ENCODE results near the gene ITPKB.

ITPKB gene

GRCh38 chr1:226596531-226597165 is 142.4 kb downstream of the ITPKB start:
- H3K4me3 ChIP-seq (ENCODE audit: low read length): no peak overlapping the region
- no peak for DNase-seq (ENCODE audit: low read depth)
- TF ChIP-seq, protein P1, sequence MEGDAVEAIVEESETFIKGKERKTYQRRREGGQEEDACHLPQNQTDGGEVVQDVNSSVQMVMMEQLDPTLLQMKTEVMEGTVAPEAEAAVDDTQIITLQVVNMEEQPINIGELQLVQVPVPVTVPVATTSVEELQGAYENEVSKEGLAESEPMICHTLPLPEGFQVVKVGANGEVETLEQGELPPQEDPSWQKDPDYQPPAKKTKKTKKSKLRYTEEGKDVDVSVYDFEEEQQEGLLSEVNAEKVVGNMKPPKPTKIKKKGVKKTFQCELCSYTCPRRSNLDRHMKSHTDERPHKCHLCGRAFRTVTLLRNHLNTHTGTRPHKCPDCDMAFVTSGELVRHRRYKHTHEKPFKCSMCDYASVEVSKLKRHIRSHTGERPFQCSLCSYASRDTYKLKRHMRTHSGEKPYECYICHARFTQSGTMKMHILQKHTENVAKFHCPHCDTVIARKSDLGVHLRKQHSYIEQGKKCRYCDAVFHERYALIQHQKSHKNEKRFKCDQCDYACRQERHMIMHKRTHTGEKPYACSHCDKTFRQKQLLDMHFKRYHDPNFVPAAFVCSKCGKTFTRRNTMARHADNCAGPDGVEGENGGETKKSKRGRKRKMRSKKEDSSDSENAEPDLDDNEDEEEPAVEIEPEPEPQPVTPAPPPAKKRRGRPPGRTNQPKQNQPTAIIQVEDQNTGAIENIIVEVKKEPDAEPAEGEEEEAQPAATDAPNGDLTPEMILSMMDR (conservative IDR thresholded peaks at IDR 0.05; ENCODE audit: low read length): no peak

- H3K4me3 ChIP-seq (ENCODE audit: low read length): no peak overlapping the region
- DNase-seq (ENCODE audit: low read depth): no peak
- TF ChIP-seq, protein P1 (conservative IDR thresholded peaks at IDR 0.05; ENCODE audit: low read length): no peak
These were observed 145.5 kb downstream of the ITPKB start for GRCh38 chr1:226593541-226593940.

DNA sequence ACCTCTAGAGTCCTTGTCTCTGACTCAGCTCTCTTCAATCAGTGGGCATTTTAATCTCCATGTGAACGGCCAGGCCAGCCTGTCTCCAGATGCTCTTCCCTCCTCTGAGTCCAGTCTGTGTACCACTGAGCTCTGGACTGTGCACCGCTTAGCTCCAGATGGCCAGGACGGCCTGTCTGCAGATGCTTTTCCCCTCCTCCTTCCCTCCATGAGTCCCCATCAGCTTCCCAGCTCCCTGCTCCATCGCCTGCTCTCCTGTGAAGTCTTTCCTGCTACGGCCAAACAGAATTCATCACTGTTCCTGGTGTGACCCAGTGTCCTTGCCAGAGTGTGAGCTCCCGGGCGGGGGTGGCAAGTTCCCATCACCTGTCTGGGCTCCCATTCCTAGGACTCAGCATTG is 148.5 kb downstream of the ITPKB start:
- TF ChIP-seq, protein P1 (conservative IDR thresholded peaks at IDR 0.05; ENCODE audit: low read length): no peak
- DNase-seq (ENCODE audit: low read depth): no peak
- no peak overlapping the region for H3K4me3 ChIP-seq (ENCODE audit: low read length)

- no peak for DNase-seq (ENCODE audit: low read depth)
- H3K4me3 ChIP-seq (ENCODE audit: low read length): no peak overlapping the region
- TF ChIP-seq, protein P1 (conservative IDR thresholded peaks at IDR 0.05; ENCODE audit: low read length): no peak
These were observed 149.9 kb downstream of the ITPKB start for GRCh38 chr1:226589008-226589733.

DNA sequence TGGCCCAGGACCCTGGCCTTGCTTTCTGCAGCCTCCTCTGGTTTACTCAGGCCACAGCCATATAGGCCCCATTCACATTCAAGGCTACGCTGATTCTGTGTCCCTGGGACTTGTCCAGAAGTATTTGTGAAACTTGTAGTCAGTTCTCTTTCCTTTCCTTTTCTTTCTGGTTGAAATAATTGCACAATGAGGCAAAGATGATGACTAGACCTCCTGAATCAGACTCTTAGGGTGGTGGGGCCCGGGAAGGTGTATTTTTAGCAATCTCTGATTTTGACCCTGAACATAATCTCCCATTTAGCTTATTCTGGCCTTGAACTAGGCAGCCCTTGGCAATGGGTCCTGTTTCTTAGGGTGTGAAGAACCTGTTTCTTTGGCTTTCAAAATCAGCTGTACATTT is 150.6 kb downstream of the ITPKB start:
- DNase-seq (ENCODE audit: low read depth): peak; percentile 11
- TF ChIP-seq, protein P1 (conservative IDR thresholded peaks at IDR 0.05; ENCODE audit: low read length): no peak
- H3K4me3 ChIP-seq (ENCODE audit: low read length): no peak overlapping the region

GRCh38 chr1:226586650-226587422 is 152.2 kb downstream of the ITPKB start:
- TF ChIP-seq, protein P1 (conservative IDR thresholded peaks at IDR 0.05; ENCODE audit: low read length): no peak
- DNase-seq (ENCODE audit: low read depth): no peak
- H3K4me3 ChIP-seq (ENCODE audit: low read length): no peak overlapping the region
